Measurements from ENCODE around the gene SLC30A1.

GRCh38 chr1:211614615-211615014 lies 35.7 kb upstream of the SLC30A1 start:
- TF ChIP-seq CTCF (IDR thresholded peaks at IDR 0.05) (no peak), EZH2 (IDR thresholded peaks at IDR 0.05) (no peak), EZH2phosphoT487 (IDR thresholded peaks at IDR 0.05) (no peak)
